GM18873 (cell line): ENCODE results near the gene UBAC2.

ENCODE experiments used
- ATAC-seq: cut with Tn5 transposase; IDR thresholded peaks from one replicate; pipeline ENCODE4 v1.9.1; 2021; ENCODE audit warnings: mild to moderate bottlenecking, moderate library complexity, moderate number of reproducible peaks; ENCODE audit not compliant: unreplicated experiment, low FRiP score

Gene UBAC2

GRCh38 chr13:99266827-99267226 lies 66.2 kb downstream of the UBAC2 start:
- ATAC-seq: no peak

DNA sequence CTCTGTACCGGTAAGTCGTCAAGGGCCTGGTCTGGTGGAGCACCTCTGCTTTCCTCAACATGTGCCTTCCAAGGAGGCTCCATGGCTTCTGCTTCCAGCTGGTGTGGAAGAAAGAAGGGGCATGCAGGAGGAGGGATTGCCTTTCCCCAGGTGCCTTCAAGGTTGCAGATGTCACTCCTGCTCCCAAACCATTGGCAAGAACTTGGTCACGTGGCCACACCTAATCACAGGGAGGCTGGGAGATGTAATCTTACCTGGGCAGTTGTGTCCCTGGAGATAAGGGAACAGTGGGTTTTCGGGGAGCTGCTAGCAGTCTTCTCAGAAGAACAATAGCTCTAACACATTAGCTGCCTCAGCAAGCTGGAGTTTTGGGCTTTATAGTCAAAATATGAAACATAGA lies 67.3 kb downstream of the UBAC2 start:
- ATAC-seq: no peak

- ATAC-seq: no peak
These were observed 68.2 kb downstream of the UBAC2 start for GRCh38 chr13:99268822-99269221.

GRCh38 chr13:99269627-99270241 lies 69.1 kb downstream of the UBAC2 start:
- ATAC-seq: no peak

GRCh38 chr13:99270518-99270917 lies 69.9 kb downstream of the UBAC2 start:
- ATAC-seq: no peak

GRCh38 chr13:99271249-99271648 lies 70.6 kb downstream of the UBAC2 start:
- no peak for ATAC-seq

- no peak for ATAC-seq
These were observed 71.8 kb downstream of the UBAC2 start for GRCh38 chr13:99272481-99272880.

DNA sequence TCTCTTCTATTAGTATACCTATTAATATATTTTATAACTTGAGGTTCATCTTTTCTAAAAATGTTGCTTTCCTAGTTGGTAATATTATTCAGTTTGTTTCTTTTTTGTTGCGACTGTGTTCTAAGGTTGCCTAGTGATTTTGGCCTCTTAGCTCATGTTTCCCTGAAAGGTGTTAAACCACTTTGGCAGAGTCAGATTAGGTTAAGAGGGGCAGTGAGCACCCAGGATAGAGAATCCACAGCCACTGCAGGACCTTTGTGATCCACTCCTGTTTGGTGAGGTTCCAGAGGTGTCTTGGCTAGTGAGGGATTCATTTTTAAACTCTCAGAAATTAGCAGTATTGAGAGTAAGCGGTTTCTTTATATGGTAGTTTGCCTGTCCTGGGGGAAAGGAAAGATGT lies 72.5 kb downstream of the UBAC2 start:
- no peak for ATAC-seq

DNA sequence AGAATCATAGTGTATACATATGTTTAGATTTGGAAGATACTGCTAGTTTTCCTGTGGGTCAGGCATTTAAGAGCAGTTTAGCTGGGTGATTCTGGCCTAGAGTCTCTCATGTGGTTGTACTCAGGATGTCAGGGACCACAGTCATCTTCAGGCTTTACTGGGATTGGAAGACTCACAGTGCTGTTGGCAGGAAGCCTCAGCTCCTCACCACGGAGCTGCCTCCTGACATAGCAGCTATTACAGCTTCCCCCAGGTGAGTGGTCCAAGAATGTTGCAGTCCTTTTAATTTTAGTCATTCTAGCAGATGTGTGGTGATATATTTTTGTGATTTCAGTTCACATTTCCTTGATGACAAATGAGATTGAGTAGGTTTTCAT lies 74.4 kb downstream of the UBAC2 start:
- ATAC-seq: no peak

DNA sequence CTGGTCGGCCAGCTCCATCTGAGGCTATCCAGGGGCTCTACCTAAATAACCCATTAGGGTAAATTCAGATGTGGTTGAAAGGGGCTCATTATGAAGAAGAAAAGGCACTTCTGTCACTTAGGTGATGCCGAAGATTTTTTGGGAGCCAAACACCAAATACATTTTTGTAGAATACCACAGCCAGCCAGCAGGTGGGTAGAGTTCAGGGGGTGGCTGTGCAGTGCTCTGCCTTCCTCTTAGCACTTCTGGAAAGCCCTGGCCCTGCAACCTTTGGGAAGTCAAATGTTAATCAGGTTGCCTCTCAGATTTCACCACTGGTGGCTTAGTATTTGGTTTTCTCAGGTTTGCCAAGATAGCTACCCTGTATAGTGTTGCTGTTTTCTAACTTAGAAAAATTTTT lies 76.1 kb downstream of the UBAC2 start:
- no peak for ATAC-seq

- no peak for ATAC-seq
These were observed 77.0 kb downstream of the UBAC2 start for GRCh38 chr13:99277629-99278028.

- ATAC-seq: no peak
These were observed 77.5 kb downstream of the UBAC2 start for GRCh38 chr13:99278200-99278599.

DNA sequence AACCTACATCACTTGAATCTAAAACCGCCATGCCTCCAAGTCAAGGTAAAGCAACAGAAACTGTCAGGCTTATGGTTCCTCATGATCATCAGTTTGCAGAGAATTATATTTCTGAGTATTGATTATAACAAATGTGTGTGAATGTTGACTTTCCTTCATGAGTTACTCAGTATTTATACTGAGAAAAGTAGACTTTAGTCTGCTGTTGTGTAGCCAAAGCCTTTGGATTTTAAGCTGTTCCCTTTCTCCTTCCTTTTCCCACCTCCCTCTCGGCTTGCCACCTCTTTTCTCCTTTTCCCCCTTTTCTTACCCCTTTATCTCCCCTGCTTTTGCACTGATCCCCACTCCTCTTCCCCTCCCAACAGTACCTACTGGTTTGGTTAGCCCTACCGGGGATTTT lies 78.2 kb downstream of the UBAC2 start:
- no peak for ATAC-seq

DNA sequence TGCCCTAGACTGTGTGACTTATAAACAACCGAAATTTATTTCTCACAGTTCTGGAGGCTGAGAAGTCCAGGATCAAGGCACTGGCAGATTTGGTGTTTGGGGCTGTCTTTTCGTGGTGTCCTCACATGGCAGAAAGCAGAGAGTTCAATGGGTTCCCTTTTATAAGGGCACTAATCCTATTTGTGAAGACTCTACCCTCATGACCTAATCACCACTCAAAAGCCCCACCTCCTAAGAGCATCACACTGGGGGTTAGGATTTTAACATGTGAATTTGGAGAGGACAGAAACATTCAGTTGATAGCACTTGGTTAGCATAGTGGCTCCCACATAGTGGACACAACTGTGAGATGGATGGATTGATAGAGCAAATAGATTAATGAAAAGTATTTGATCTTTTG lies 79.0 kb downstream of the UBAC2 start:
- no peak for ATAC-seq

DNA sequence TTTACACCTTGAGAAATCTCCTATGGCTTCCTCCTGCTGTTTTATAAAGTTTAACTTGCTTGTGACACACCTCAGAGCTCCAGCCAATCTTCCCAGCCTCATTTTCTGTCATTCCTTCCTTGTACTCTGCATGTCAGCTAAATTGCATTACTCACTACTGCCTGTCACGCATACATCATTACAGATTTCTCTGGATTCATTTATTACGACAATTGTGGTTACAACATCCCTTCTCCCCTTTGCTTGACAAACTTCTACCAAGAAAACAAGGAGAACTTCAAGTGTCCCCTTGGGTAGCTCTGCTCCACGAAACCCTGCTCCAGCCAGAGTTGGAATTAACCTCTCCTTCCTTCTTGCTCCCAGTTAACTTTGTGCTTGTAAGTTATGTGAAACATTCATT lies 79.5 kb downstream of the UBAC2 start:
- ATAC-seq: no peak

- peak; percentile 74 for ATAC-seq
These were observed 81.2 kb downstream of the UBAC2 start for GRCh38 chr13:99281811-99282263.

DNA sequence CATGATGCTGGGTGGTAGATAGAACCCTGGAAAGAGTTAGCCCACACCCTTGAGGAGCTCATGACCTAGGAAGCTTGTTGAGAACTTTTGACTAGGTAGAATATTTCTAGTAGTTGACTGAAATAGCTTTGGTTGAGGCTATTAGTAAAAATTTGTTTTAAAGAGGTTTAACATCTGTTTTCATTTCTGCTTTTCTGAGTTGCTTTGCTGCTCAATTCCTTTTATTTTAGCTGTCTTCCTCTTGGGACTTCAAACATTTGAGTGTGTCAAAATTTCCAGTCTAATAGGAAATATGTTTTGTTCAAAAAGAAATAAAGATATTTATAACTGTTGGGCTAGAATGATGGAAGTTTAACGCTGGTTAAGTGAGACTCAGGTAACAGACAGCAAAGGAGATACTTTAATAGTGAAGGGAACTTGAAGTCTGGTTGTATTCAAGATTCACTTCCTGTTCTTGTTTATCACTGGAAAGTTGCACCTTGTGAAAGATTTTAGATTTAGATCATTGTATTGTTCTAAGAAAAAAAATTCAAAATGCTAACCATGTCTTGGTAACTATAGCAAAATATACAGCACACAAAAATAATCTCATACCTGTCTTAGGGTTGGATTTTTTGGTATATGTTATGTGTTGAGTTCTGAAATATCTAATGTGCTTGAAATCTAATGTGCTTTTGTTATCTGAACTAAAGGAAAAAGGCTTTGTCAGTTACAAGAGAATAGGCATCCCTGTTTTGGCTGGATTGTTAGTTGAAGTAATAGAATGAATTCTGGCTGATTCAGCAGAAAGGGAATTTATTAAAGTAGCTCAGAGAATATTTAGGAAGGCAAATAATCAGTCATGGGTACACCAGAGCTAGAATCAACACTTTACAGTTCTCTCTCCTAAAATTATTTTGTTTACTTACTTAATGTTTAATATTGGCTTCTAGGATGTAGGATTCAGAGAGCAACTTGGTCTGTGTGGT lies 81.9 kb downstream of the UBAC2 start:
- ATAC-seq: peak; percentile 67

- ATAC-seq: no peak
These were observed 85.0 kb downstream of the UBAC2 start for GRCh38 chr13:99285432-99286182.

- no peak for ATAC-seq
These were observed 86.9 kb downstream of the UBAC2 start for GRCh38 chr13:99287551-99287950.

- ATAC-seq: peak; percentile 80
These were observed 87.4 kb downstream of the UBAC2 start for GRCh38 chr13:99288089-99288488.

DNA sequence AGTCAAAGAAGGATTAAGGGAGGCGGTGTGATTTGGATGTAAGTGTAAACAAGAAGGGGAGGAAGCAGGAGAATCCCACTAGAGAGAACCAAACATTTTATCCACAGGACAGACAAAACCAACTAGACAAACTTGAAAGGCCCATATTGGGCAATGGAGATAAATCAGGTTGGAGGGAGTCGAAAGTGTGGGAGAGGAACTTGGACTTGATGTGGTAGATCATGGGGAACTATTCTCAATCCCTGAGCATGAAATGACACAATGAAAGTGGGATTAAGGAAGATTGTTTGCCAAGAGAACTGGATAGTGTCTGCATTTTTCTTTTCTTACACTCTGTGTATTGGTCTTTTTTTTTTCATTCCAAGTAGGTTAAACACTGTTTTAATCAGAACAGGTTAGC lies 88.6 kb downstream of the UBAC2 start:
- ATAC-seq: no peak
